GM12891 (cell line): Measurements from ENCODE around the gene CNOT4.

Experiments used
- POLR2A ChIP-seq: IDR thresholded peaks from 2 replicates; pipeline ENCODE4 v1.6.1; 2011; ENCODE audit warnings: low read depth, low read length, control low read depth
- POLR2AphosphoS5 ChIP-seq: IDR thresholded peaks from 2 replicates; pipeline ENCODE4 v1.6.1; 2011; ENCODE audit warnings: low read depth, low read length, control low read depth
- POU2F2 ChIP-seq: IDR thresholded peaks from 2 replicates; pipeline ENCODE4 v1.6.1; 2011; ENCODE audit warnings: low read depth, mild to moderate bottlenecking, control low read depth, low read length, moderate library complexity
- SPI1 ChIP-seq: IDR thresholded peaks from 2 replicates; pipeline ENCODE4 v1.6.1; 2011; ENCODE audit warnings: low read depth, low read length, control low read depth
- TAF1 ChIP-seq: IDR thresholded peaks from 2 replicates; pipeline ENCODE4 v1.6.1; 2011; ENCODE audit warnings: low read depth, low read length, control low read depth

DNA sequence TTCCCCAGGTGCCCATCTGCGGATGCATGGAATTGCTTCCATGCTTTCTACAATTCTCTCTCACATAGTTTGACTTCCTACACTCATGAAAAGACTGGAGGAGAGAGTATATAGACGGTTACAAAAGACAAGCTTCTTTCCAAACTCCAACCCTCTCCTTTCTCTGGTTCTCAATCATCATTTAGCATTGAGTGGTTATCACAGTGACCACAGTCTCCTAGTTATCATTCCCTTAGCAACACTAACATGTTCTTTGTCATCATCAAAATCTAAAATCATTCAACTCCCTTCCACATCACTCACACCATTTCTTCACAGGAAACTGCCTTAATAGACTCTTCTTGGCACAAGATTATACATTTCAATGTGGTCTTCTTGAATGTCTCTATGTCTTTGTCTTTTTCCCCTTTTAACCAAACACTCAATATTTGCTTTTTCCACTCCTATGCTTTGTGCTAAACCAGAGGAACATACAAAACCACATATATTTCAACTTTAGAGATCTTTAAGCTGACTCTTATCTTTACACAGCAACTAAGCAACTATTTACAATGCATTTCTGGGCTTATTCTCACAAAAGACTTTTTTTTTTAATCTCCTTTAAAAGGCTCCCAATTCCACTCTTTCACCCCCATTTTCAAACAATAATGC lies 126.3 kb downstream of the CNOT4 start:
- TF ChIP-seq POLR2A (no peak), POLR2AphosphoS5 (no peak), SPI1 (no peak), TAF1 (no peak), POU2F2 (no peak)
